RWPE2 (cell line): ENCODE results near the gene TRAK1.

Source experiments
- ATAC-seq: fragments of 200-7000 bp; cut with Tn5 transposase; 3 replicates; pipeline ENCODE4 v1.9.1; 2021; ENCODE audit warnings: low read depth
- DNase-seq: peaks from one replicate; pipeline ENCODE4 v3.0.0-alpha.2; 2020; ENCODE audit warnings: low spot score
- H3K27ac ChIP-seq: fragments of 450-650 bp; 2 replicates; pipeline ENCODE4 v1.5.1; 2017; ENCODE audit warnings: mild to moderate bottlenecking; ENCODE audit not compliant: poor library complexity, severe bottlenecking
- H3K27me3 ChIP-seq: fragments of 250-450 bp; sonication (Bioruptor Pico); 2 replicates; pipeline ENCODE4 v1.5.1; 2021; ENCODE audit warnings: mild to moderate bottlenecking, moderate library complexity; ENCODE audit not compliant: insufficient read depth, poor library complexity, severe bottlenecking
- H3K36me3 ChIP-seq: fragments of 250-450 bp; sonication (Bioruptor Pico); 2 replicates; pipeline ENCODE4 v1.5.1; 2020; ENCODE audit warnings: low read depth, mild to moderate bottlenecking, moderate library complexity
- H3K4me1 ChIP-seq: fragments of 250-450 bp; sonication (Bioruptor Pico); 2 replicates; pipeline ENCODE4 v1.5.1; 2021; ENCODE audit warnings: mild to moderate bottlenecking, moderate library complexity; ENCODE audit not compliant: insufficient read depth, poor library complexity, severe bottlenecking
- H3K4me3 ChIP-seq: fragments of 250-450 bp; sonication (Bioruptor Pico); 2 replicates; pipeline ENCODE4 v1.5.1; 2021; ENCODE audit warnings: mild to moderate bottlenecking, moderate library complexity; ENCODE audit not compliant: severe bottlenecking
- H3K9me3 ChIP-seq: fragments of 250-450 bp; sonication (Bioruptor Pico); 2 replicates; pipeline ENCODE4 v1.5.1; 2021; ENCODE audit warnings: mild to moderate bottlenecking, moderate library complexity; ENCODE audit not compliant: severe bottlenecking
- TF ChIP-seq, protein P1 (sequence below): fragments of 450-650 bp; IDR thresholded peaks from one replicate; pipeline ENCODE4 v1.5.1; 2017; ENCODE audit warnings: mild to moderate bottlenecking, moderate library complexity; ENCODE audit not compliant: poor library complexity, severe bottlenecking

The TRAK1 gene

DNA sequence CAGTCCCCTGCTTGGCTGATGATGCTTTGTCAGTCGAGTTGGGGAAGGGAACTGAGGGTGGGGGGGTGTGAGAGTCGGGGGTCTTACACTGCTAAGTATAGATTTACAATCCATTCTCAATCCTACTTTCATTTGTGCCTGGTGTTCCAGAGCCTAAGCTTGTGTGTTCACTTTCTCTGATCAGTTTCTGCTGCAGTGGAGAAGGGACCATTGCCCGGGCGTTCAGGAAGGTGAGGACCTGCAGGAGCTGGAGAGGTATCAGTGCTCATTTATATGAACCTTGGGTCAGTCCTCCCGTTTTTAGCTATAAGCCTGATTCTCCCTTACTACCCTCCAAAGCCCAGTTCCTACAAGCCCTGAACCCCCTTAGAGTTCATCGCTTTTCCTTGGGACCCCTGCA, 41.0 kb upstream of the TRAK1 start:
- DNase-seq: no peak
- TF ChIP-seq, protein P1, sequence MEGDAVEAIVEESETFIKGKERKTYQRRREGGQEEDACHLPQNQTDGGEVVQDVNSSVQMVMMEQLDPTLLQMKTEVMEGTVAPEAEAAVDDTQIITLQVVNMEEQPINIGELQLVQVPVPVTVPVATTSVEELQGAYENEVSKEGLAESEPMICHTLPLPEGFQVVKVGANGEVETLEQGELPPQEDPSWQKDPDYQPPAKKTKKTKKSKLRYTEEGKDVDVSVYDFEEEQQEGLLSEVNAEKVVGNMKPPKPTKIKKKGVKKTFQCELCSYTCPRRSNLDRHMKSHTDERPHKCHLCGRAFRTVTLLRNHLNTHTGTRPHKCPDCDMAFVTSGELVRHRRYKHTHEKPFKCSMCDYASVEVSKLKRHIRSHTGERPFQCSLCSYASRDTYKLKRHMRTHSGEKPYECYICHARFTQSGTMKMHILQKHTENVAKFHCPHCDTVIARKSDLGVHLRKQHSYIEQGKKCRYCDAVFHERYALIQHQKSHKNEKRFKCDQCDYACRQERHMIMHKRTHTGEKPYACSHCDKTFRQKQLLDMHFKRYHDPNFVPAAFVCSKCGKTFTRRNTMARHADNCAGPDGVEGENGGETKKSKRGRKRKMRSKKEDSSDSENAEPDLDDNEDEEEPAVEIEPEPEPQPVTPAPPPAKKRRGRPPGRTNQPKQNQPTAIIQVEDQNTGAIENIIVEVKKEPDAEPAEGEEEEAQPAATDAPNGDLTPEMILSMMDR: no peak
- Histone ChIP-seq H3K27me3 (no peaks in the 10 kb centered on the region), H3K4me1 (peaks cover 14% of the 10 kb centered on the region), H3K36me3 (no peaks in the 10 kb centered on the region), H3K9me3 (no peaks in the 10 kb centered on the region), H3K4me3 (no peak overlapping the region), H3K27ac (no peak overlapping the region)
- no peak for ATAC-seq

DNA sequence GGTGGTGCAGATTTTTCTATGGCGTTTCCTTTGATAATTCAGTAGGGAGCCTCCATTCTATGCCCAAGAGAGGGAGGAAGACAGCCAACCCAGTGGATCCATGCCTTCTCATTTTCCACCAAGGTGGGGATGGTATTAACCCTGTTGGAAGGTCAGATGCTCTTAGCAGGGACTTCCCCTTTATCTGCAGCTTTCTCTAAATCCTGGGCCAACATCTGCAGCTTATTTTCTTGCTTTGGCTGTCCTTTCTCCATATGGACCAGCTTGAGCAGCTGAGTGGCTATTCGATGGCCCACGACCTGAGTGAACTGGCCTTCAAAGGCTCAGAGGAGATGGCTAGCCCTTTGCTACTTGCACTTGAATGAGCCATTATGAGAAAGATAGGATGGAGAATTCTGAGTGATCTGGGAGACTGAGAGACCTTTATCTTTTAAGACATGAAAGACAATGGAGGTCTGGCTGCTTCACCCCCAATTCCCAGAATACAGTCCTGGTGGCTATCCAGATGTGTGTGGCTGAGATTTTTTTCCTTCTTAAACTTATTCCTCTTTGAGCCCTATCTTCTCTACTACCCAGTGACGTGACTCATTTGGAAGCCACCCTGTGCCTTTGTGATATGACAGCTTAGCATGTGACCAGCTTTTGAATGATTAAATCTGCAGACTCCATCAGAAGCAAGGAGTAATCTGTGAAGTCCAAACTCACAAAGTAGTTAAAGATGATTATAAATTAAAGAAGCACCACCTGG, 39.6 kb upstream of the TRAK1 start:
- Histone ChIP-seq H3K36me3 (no peaks in the 10 kb centered on the region), H3K27ac (no peak overlapping the region), H3K9me3 (no peaks in the 10 kb centered on the region), H3K27me3 (no peaks in the 10 kb centered on the region), H3K4me3 (no peak overlapping the region), H3K4me1 (peaks cover 13% of the 10 kb centered on the region)
- DNase-seq (no peak), ATAC-seq (no peak)
- TF ChIP-seq, protein P1: no peak

DNA sequence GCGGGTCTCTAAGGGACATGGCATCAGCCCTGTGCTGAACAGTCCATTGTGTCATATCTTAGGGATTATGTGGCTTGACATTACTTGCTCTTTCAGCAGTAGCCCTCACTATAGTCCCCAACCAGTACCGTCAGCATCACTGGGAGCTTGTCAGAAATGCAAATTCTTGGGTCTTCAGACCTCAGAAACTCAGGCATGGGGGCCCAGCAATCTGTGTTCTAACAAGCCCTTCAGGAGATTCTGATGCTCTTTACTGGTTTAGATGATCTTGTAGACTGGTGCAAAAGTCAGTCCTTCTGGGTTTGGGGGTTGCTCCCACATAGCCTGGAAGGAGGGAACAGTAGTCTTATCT, 39.0 kb upstream of the TRAK1 start:
- no peak overlapping the region for H3K27ac ChIP-seq
- no peak for ATAC-seq
- no peak overlapping the region for H3K4me3 ChIP-seq
- no peaks in the 10 kb centered on the region for H3K36me3 ChIP-seq
- TF ChIP-seq, protein P1: no peak
- H3K27me3 ChIP-seq: no peaks in the 10 kb centered on the region
- H3K9me3 ChIP-seq: no peaks in the 10 kb centered on the region
- DNase-seq: no peak
- H3K4me1 ChIP-seq: peaks cover 13% of the 10 kb centered on the region

DNA sequence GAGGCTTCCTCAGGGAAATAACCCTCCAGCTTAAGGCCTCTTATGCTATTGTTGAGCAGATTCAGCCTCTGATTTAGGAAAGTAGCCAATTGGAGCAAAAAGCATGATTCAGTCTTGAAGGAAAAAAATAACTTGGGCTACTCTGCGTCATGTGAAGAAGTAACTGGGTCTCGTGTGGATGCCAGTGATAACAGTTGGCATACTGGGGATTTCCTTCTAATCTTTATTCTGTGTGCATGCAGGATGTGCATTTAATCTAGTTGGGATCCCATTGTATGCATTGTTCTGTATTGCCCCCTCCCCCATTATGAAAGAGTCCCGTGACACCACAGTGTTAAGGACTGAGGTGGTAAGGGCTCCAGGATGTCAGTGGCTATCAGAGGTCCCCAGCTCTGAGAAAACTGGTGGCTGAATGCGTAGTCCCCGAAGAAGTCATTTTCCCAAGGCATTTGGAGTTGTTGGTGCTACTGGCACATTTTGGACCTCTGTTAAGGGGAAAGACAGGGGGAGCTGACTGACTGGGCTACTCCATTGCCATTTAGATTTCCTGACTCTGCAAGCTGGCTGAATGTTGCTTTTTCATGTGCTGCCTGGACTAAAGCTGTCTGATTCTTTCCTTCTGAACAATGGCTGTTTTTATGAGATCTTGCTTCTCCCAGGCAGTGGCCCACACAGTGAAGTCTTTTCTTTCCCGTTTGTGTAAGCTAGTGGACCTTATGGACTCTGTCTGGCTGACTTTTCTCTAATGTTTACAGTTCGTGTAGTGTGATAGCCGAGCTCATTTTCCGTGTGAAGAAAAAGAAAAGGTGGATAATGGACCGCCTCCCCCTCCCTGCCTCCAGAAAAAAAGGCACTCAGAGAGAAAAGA, 38.4 kb upstream of the TRAK1 start:
- Histone ChIP-seq H3K36me3 (no peaks in the 10 kb centered on the region), H3K4me3 (no peak overlapping the region), H3K27me3 (no peaks in the 10 kb centered on the region), H3K4me1 (peaks cover 13% of the 10 kb centered on the region), H3K27ac (no peak overlapping the region), H3K9me3 (no peaks in the 10 kb centered on the region)
- DNase-seq (no peak), ATAC-seq (no peak)
- TF ChIP-seq, protein P1: no peak

DNA sequence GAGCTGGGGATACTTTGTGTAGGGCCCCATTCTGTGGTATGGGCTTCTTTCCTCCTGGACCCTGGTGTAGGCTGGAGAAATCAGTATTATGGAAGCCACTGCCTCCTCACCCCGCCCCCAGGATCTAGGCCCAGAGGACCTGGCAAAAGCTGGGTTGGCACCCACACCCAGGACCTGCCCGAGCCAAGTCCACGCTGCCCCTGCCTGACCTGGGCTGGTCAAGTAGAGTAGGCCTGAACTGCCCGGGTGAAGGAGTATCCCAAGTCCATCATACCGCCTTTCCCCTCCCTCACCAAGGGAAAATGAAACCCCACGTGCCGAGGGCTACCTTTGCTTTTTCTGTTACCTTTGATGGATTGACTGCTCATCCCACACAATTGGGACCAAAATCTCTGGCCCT, 37.7 kb upstream of the TRAK1 start:
- TF ChIP-seq, protein P1: no peak
- no peak overlapping the region for H3K4me3 ChIP-seq
- H3K36me3 ChIP-seq: no peaks in the 10 kb centered on the region
- no peak overlapping the region for H3K27ac ChIP-seq
- H3K4me1 ChIP-seq: peaks cover 13% of the 10 kb centered on the region
- H3K9me3 ChIP-seq: no peaks in the 10 kb centered on the region
- DNase-seq (no peak), ATAC-seq (no peak)
- no peaks in the 10 kb centered on the region for H3K27me3 ChIP-seq
